Activated CD4-positive, alpha-beta T cell treated with anti-CD3 and anti-CD28 coated beads for 4 hours (primary cell): Measurements from ENCODE around the gene FSD1L.
A peak's percentile ranks its signal among the peaks of the same experiment; 100 is the strongest.
"Not testable (repeated sequence)": the region's sequence is repeated elsewhere in the genome, so short reads cannot be mapped to it uniquely, and the experiment has no call there.

Experiments used
- DNase-seq, 2 donors: peaks; one replicate each; pipeline ENCODE4 v3.0.0-alpha.2; 2020

The FSD1L gene

GRCh38 chr9:105496826-105497225, 49.0 kb downstream of the FSD1L start:
- DNase-seq: no peak

DNA sequence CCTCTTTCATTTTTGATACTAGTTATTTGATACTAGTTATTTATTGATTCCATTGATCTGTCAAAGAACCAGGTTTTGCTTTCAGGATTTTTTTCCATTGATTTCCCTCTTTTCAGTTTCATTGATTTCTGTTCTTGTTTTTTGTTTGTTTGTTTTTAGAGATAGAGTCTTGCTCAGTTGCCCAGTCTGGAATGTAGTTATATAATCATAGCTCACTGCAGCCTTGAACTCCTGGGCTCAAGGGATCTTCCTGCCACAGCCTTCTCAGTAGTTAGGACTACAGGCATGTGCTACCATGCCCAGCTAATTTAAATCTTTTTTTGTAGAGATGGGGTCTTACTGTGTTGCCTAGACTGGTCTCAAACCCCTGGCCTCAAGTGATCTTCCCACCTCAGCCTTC, 49.9 kb downstream of the FSD1L start:
- no peak for DNase-seq

DNA sequence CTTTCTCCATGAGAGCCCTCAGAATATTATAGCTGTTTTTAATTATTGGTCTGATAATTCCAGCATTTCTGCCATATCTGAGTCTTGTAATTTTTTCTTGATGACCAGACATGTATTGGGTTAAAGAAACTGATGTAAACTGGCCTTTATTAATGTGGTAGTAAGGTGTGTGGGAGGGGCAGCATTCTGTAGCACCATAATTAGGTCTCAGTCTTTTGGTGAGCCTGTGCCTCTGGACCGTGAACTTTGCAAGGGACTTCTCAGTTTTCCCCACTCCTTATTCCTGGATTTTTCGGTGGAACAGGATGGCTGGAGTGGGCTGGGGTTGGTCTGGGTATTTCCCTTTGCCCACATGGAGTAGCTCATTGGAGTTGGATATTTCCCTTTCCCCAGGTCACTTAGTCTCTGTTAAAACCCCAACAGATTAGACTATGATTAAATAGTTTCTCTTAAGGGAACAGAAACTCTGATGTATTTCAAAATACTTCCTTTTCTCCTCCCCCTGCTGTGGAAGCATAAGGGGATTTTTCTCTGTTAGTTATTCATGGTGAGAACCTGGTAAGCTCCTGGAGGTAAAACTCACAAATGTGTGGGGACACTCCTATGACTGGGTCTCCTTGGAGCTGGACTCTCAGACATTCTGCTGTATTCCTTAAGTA, 52.4 kb downstream of the FSD1L start:
- no peak for DNase-seq

DNA sequence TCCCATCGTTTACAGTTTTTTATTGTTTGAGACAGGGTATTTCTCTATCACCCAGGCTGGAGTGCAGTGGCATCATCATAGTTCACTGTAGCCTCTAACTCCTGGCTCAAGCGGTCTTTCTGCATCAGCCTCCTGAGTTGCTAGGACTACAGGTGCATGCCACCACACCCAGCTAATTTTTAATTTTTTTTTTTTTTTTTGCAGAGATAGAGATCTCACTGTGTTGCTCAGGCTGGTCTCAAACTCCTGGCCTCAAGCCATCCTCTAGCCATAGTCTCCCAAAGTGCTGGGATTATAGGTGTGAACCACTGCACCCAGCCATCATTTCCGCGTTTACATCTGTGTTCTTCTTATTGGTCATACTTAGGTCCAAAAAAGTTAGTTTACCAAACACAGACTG, 53.6 kb downstream of the FSD1L start:
- DNase-seq: no peak

GRCh38 chr9:105502276-105502675, 54.4 kb downstream of the FSD1L start:
- no peak for DNase-seq

DNA sequence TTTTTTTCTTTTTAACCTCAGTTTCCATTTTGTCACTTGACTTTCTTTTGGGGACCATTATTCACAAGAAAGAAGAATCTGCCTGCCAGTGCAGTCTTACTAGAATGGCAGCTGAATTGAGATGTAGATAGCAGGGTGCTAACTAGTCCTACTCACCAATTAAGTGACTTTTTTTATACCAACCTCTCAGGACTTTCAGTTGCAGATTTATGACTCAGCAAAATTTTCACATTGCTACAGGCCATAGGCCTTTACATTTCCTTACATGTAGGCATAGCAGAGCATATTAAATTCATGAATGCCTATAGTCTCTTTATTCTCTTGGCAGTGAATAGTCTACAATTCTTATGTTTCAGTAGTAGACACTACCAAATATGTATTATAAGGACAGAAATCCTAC, 56.0 kb downstream of the FSD1L start:
- DNase-seq: no peak

DNA sequence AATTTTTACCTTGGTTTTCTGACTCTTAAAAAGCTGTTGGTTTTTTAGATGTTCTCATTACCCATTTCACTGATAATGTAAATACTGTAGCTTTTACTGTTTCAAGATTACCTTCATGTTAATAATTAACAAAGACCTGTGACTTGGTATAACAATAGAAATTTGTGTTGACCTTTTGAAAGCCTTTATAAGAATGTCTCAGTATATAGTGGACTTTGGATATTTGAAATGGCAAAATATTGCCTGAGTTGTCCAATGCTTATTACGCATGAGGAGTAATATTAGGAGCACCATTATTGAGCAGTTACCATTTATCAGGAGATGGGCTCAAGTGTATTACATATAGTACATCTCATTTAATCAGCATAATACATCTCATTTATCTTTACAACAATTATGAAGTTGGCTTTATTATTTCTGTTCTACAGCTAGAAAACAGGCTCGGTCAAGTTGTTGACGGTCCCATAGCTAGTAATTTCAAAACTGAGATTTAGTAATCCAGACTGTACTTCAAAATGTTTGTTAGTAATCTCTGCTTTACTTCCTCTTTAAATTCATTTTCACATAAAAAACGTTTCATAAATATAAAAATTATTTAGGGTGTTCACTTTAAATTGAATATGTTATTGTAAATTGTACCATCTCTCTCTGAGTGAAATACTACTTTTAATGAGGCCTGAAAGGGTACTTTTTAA, 59.4 kb downstream of the FSD1L start:
- DNase-seq: no peak

DNA sequence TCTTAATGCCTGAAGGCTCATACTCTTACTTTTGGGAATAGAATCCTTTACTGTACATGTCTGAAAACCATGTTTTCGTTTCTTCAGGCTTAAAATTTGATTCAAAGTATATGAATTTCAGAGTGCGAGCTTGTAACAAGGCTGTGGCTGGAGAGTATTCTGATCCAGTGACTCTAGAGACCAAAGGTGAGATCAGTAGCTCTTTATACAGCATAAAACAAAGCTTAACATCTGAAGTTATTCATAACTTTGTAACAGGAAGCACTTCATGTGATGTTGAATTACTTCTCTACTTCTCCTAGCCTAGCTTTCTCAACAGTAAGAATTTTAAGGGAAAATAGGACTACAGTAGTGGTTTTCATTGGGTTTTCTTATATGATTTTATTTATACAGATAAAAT, 60.7 kb downstream of the FSD1L start:
- DNase-seq: no peak

DNA sequence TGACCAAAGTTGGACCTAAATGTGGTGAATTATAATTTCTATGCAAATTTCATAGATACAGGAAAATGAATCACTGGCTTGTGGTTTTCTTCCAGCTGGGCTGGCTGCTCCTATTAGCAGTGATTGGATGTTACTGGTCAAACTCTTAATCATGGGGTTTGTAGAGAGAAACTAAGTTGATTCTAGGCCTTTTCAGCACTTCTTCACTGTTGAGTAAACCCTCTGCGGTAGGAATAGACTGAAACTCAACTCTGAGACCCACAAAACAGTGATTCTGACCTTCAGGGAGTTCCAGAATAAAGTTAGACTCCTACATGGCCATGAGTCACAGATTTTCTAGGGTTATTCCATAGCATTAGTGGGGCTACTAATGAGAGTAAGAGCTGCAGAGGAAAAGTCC, 62.2 kb downstream of the FSD1L start:
- no peak for DNase-seq

- no peak for DNase-seq
These were observed 63.6 kb downstream of the FSD1L start for GRCh38 chr9:105511446-105511845.

DNA sequence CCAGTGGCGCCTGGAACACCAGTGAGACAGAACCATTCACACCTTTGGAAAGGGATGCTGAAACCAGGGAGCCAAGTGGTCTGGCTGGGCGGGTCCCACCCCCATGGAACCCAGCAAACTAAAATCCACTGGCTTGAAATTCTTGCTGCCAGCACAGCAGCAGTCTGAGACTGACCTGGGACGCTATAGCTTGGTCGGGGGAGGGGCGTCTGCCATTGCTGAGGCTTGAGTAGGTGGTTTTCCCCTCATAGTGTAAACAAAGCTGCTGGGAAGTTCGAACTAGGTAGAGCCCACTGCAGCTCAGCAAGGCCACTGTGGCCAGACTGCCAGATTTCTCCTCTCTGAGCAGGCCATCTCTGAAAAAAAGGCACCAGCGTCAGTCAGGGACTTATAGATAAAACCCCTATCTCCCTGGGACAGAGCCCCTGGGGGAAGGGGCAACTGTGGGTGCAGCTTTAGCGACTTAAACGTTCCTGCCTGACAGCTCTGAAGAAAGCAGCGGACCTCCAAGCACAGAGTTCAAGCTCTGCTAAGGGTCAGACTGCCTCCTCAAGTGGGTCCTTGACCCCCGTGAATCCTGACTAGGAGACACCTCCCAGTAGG, 68.1 kb downstream of the FSD1L start:
- DNase-seq: no peak

DNA sequence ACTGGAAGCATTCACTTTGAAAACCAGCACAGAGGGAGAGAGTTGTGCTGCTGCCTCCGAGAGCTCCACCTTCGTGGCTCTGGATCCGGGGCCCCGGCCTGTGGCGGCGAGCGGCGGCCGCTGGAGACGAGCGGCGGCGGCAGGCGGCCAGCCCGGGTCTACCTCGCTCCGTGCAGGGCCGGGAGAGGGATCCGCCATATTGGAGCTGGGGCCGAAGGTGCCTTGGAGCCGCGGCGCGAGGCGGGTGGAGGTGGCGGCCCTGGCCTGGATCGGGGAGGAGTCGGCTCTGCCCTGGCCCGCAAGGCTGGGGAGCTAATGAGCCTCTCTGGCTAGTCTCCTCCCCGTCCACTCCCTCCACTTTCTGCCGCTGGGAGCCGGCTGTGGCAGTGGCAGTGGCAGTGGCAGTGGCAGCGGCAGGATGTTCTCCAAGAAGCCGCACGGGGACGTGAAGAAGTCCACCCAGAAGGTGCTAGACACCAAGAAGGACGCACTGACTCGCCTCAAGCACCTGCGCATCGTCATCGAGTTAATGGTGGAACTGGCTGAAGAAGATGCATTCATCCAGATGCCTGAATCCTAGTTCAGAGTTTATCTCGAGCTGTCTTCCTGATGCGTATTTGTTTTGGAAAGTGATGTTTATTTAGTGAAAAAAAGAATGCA, 72.0 kb downstream of the FSD1L start:
- peak; percentile 11 to 14 for DNase-seq

DNA sequence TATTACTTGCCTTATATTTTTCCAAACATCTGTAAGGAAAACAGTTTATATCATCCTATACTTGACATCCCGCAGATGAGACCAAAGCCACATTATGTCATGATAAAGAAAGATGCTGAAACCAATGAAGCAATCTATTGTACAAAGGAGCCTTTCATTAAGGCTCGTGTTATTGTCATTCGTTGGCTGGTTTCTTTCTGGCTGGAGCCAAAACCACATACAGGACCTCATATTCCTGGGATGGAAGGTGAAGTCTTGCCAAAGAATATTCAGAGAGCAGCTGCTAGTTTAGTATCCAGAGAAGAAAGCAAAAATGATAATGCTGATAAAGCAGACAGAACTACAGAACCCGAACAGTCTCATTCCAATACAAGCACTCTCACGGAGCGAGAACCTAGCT, 73.2 kb downstream of the FSD1L start:
- not testable (repeated sequence) for DNase-seq

GRCh38 chr9:105522618-105523385, 75.0 kb downstream of the FSD1L start:
- DNase-seq: not testable (repeated sequence)

DNA sequence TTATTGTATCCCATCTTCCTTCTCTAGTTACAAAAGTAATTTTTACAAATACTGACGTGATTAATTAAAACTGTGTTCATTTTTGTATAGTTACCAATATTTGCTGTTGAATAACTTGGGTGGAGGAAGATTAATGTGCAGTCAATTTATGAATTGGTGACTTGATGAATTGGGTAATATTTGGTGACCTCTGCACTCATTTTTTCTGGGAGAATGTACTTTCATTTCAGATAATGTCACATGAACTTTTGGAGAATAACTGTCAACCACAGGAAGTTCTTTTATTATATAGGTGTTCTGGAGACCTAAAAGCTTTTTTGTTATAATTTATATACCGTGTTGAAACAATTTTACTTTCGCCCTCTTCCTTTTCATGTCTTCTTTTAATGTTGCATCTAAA, 83.7 kb downstream of the FSD1L start:
- DNase-seq: no peak

DNA sequence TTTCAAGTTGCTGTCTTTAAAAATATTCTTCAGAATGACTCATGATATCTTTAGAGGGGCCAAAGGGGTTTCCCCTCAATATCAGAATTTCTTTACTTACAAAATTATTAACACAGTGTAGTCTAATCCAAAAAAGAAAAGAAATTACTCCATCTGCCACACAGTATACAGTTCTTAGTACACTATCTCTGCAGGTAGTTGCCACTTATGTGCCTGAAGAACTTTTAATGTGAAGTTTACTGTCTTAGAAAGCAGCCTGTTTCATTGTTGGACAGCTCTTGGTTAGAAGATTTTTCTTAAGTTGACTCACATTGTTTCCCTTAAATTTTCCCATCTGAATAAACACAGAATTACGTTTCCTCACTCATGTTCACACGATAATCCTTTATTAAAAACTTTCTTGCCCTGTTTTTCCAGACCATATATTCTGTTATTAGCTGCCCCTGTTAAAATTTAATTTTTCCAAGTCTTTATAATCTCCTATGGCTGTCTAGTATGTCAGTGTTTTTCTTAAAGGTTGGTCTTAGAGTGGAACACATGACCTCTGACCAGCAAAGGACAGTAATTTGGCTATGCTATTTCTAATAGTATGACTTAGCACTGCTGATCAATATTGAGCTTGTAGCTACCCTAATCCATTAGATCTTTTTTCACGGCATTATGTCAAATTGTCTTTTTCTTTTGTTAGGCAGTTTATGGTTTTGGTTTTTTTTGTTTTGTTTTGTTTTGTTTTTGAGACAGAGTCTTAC, 88.3 kb downstream of the FSD1L start:
- DNase-seq: no peak

- no peak for DNase-seq
These were observed 91.6 kb downstream of the FSD1L start for GRCh38 chr9:105539452-105539851.

GRCh38 chr9:105541838-105542237, 94.0 kb downstream of the FSD1L start:
- no peak for DNase-seq

DNA sequence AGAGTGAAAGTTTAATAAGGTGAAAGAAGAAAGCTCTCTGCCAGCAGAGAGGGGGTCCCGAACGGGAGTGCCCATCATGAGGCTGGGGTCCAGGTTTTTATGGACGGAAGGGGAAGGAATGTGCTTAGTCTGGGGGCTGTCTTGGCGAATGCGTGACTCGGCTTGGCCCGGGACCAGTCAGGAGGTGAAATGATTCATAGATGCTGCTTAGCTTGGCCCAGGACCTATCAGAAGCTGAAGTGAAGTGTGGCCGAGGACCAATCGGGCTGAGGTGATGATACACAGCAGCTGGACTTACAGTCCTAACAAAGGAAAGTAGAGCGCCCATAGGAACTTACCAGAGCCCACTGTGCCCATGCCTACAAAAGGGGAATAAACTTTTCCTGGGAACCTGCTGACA, 106.2 kb downstream of the FSD1L start:
- no peak for DNase-seq

DNA sequence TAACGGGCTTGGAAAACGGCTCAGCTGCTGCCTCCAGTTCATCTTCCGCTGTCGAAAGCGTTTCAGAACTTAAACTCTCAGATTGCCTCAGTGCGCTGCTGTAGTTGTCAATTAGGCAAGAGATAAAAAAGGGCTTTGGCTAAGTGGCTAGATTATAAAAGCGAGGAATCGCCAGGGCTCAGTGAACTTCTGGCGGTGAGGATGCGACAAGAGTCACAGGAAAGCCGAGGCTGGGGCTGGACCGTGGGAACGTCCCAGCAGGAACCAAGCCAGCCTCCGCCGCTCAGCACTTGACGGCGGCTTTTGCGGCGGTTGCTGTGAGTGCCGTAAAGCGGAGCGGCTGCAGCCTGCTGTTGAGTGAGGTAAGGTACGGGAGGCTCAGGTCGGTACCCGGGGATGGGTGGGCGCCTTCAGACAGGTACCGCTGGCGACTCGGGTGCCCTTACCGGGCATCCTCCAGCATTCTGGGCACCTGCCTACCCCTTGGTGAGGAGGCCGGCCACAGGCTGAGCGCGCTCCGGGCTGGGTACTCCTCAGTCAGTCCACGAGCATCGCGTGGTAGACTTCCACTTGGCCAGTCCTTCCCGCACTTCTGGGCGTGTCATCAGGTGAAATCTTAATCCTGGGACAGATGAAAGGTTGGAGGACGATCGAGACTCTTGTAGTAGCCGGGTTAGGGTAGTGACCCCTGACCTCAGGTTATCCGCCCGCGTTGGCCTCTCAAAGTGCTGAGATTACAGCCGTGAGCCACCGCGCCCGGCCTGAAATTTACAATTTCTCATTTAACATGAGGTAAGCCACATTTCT, 110.2 kb downstream of the FSD1L start, which contains the start of gene FKTN:
Gene FKTN (plus strand): TSS at position 328 of the 807 bp plus-strand sequence. CDS start 16,902 bp downstream, outside the sequence.
- DNase-seq: peak; percentile 74 to 75

DNA sequence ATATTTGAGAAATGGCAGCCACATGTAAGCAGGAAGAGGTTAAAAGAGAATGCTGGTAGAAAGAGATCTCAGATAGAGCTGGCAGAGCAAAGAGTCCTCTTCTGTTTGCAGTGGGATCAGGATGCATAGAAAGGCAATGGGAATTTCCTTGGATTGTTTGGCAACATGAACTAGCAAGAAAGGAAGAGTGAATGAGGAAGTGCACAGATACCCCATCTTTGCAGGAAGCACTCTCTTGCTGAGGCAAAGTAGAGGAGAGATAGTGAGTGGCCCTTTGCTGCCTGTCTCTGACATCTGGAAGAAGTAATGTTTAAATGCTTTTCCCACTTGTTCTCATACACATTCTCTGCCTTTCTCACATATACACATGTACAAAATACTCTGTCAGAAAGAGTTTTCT, 124.6 kb downstream of the FSD1L start:
- DNase-seq: no peak
